HG03066 (cell line): Measurements from ENCODE around the gene MVB12B.

Experiments
- ATAC-seq: cut with Tn5 transposase; IDR thresholded peaks from one replicate; pipeline ENCODE4 v1.9.1; 2021; ENCODE audit warnings: low read depth; ENCODE audit not compliant: unreplicated experiment

Gene MVB12B

GRCh38 chr9:126401107-126401506, 74.5 kb downstream of the MVB12B start:
- ATAC-seq = no peak

- ATAC-seq = no peak
These were observed 75.0 kb downstream of the MVB12B start for GRCh38 chr9:126401581-126401980.

- ATAC-seq = no peak
These were observed 76.8 kb downstream of the MVB12B start for GRCh38 chr9:126403397-126403796.

- no peak for ATAC-seq
These were observed 77.8 kb downstream of the MVB12B start for GRCh38 chr9:126404459-126404858.

- ATAC-seq = no peak
These were observed 79.5 kb downstream of the MVB12B start for GRCh38 chr9:126406075-126406667.

GRCh38 chr9:126407114-126407870, 80.7 kb downstream of the MVB12B start:
- ATAC-seq = no peak

- ATAC-seq = no peak
These were observed 81.4 kb downstream of the MVB12B start for GRCh38 chr9:126408004-126408403.

- ATAC-seq = no peak
These were observed 83.6 kb downstream of the MVB12B start for GRCh38 chr9:126410229-126410628.

- ATAC-seq = peak; percentile 89
These were observed 84.8 kb downstream of the MVB12B start for GRCh38 chr9:126411225-126411947.

GRCh38 chr9:126411948-126412284, 85.3 kb downstream of the MVB12B start:
- ATAC-seq = no peak

- no peak for ATAC-seq
These were observed 86.3 kb downstream of the MVB12B start for GRCh38 chr9:126412905-126413304.

GRCh38 chr9:126413391-126414068, 86.9 kb downstream of the MVB12B start:
- no peak for ATAC-seq

- ATAC-seq = no peak
These were observed 89.2 kb downstream of the MVB12B start for GRCh38 chr9:126415741-126416370.

- ATAC-seq = no peak
These were observed 90.4 kb downstream of the MVB12B start for GRCh38 chr9:126417043-126417442.

GRCh38 chr9:126417684-126418083, 91.1 kb downstream of the MVB12B start:
- ATAC-seq = no peak

GRCh38 chr9:126418608-126419007, 92.0 kb downstream of the MVB12B start:
- no peak for ATAC-seq

GRCh38 chr9:126419475-126419874, 92.8 kb downstream of the MVB12B start:
- no peak for ATAC-seq

- no peak for ATAC-seq
These were observed 93.5 kb downstream of the MVB12B start for GRCh38 chr9:126420135-126420534.

- no peak for ATAC-seq
These were observed 94.3 kb downstream of the MVB12B start for GRCh38 chr9:126420643-126421564.
